ENCODE measurements around the gene NACC2.

- TF ChIP-seq CTCF (IDR thresholded peaks at IDR 0.05; ENCODE audit: low read length) (no peak), EZH2 (optimal IDR thresholded peaks at IDR 0.05; ENCODE audit: low read depth, low read length) (no peak)
Measured at GRCh38 chr9:136059321-136059791, 35.7 kb downstream of the NACC2 start.

Data from MM.1S (cell line).